ENCODE data around the gene OSBPL3.

- TF ChIP-seq CREB1 (IDR thresholded peaks at IDR 0.05; ENCODE audit: low read depth) (no peak), NFIC (IDR thresholded peaks at IDR 0.05) (no peak), YY1 (IDR thresholded peaks at IDR 0.05; ENCODE audit: low read depth) (no peak), MAX (IDR thresholded peaks at IDR 0.05) (no peak), RAD21 (IDR thresholded peaks at IDR 0.05; ENCODE audit: low read depth) (no peak), TCF12 (IDR thresholded peaks at IDR 0.05; ENCODE audit: low read depth) (no peak), USF1 (IDR thresholded peaks at IDR 0.05) (no peak), CEBPB (IDR thresholded peaks at IDR 0.05) (no peak), EP300 (IDR thresholded peaks at IDR 0.05; ENCODE audit: borderline replicate concordance) (no peak), TAF1 (IDR thresholded peaks at IDR 0.05; ENCODE audit: low read depth) (no peak)
- TF ChIP-seq, protein P1, sequence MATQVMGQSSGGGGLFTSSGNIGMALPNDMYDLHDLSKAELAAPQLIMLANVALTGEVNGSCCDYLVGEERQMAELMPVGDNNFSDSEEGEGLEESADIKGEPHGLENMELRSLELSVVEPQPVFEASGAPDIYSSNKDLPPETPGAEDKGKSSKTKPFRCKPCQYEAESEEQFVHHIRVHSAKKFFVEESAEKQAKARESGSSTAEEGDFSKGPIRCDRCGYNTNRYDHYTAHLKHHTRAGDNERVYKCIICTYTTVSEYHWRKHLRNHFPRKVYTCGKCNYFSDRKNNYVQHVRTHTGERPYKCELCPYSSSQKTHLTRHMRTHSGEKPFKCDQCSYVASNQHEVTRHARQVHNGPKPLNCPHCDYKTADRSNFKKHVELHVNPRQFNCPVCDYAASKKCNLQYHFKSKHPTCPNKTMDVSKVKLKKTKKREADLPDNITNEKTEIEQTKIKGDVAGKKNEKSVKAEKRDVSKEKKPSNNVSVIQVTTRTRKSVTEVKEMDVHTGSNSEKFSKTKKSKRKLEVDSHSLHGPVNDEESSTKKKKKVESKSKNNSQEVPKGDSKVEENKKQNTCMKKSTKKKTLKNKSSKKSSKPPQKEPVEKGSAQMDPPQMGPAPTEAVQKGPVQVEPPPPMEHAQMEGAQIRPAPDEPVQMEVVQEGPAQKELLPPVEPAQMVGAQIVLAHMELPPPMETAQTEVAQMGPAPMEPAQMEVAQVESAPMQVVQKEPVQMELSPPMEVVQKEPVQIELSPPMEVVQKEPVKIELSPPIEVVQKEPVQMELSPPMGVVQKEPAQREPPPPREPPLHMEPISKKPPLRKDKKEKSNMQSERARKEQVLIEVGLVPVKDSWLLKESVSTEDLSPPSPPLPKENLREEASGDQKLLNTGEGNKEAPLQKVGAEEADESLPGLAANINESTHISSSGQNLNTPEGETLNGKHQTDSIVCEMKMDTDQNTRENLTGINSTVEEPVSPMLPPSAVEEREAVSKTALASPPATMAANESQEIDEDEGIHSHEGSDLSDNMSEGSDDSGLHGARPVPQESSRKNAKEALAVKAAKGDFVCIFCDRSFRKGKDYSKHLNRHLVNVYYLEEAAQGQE (IDR thresholded peaks at IDR 0.05; ENCODE audit: low read depth): no peak
These were observed 36.7 kb downstream of the OSBPL3 start for GRCh38 chr7:24943096-24943948.
